ENCODE results near the gene NRDC.

The NRDC gene

GRCh38 chr1:51790385-51790784, 88.1 kb downstream of the NRDC start:
- DNase-seq (ENCODE audit: insufficient read length, low spot score) = no peak
- FAIRE-seq = no peak

GRCh38 chr1:51789342-51789741, 89.2 kb downstream of the NRDC start:
- DNase-seq (ENCODE audit: insufficient read length, low spot score) (no peak), FAIRE-seq (no peak)
- no peak for TF ChIP-seq CTCF (IDR thresholded peaks at IDR 0.05; ENCODE audit: insufficient read depth, missing control alignments)

More at GRCh38 chr1:51790385-51790784, 88.1 kb downstream of the NRDC start:
- no peak for TF ChIP-seq CTCF (IDR thresholded peaks at IDR 0.05; ENCODE audit: insufficient read depth, missing control alignments)

GRCh38 chr1:51788938-51789337, 89.6 kb downstream of the NRDC start:
- FAIRE-seq = no peak
- TF ChIP-seq CTCF (IDR thresholded peaks at IDR 0.05; ENCODE audit: insufficient read depth, missing control alignments) = no peak
- DNase-seq (ENCODE audit: insufficient read length, low spot score) = no peak

- no peak for TF ChIP-seq CTCF (IDR thresholded peaks at IDR 0.05; ENCODE audit: insufficient read depth, missing control alignments)
- FAIRE-seq (no peak), DNase-seq (ENCODE audit: insufficient read length, low spot score) (no peak)
Measured at GRCh38 chr1:51784997-51785421, 93.5 kb downstream of the NRDC start.

- no peak for DNase-seq (ENCODE audit: insufficient read length, low spot score)
- no peak for TF ChIP-seq CTCF (IDR thresholded peaks at IDR 0.05; ENCODE audit: insufficient read depth, missing control alignments)
- FAIRE-seq = no peak
Measured at GRCh38 chr1:51780927-51781326, 97.6 kb downstream of the NRDC start.

- no peak for TF ChIP-seq CTCF (IDR thresholded peaks at IDR 0.05; ENCODE audit: insufficient read depth, missing control alignments)
- FAIRE-seq = no peak
- DNase-seq (ENCODE audit: insufficient read length, low spot score) = no peak
Measured at GRCh38 chr1:51776408-51776807, 102.1 kb downstream of the NRDC start.

- TF ChIP-seq CTCF (IDR thresholded peaks at IDR 0.05; ENCODE audit: insufficient read depth, missing control alignments) = peak; percentile 67
- DNase-seq (ENCODE audit: insufficient read length, low spot score) (peak; percentile 19), FAIRE-seq (peak; percentile 92)
Measured at GRCh38 chr1:51768971-51769588, 109.4 kb downstream of the NRDC start.

All from D721Med (cell line).